ENCODE data around the gene NUMA1.

DNA sequence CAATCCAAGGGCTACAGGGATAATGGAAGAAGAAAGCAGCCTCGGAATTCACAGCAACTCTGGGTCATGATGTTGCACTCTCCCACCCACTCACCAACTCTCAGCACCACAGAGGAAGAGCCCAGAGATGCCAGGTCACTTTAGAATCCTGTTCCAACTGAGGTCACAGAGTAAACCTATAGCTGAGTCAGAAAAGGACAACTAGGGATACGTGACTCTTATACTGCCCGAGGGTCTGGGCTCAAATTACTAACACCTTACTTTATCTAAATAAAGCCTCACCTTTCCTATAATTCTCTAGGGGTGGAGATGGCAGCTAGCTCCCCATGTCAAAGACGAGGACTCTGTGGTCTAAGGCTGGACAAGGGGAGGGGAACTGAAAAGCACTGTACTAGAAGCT lies 57.0 kb downstream of the NUMA1 start:
- no peak for TF ChIP-seq CTCF (IDR thresholded peaks at IDR 0.05 in 4 of 5, conservative IDR thresholded peaks at IDR 0.05 in 1 of 5)
- no peak for TF ChIP-seq POLR2A (IDR thresholded peaks at IDR 0.05)

Data from gastrocnemius medialis (tissue), 4 donors.